ENCODE data around the gene MAMLD1. TPM values are rescaled to one million over a fixed set of nuclear protein-coding genes. Genes with fewer than 3 reads are reported as not detected.

The MAMLD1 gene
- total and polyA plus RNA-seq, 4 donors: 1.9 to 6.7 (median 2.8) TPM

DNA sequence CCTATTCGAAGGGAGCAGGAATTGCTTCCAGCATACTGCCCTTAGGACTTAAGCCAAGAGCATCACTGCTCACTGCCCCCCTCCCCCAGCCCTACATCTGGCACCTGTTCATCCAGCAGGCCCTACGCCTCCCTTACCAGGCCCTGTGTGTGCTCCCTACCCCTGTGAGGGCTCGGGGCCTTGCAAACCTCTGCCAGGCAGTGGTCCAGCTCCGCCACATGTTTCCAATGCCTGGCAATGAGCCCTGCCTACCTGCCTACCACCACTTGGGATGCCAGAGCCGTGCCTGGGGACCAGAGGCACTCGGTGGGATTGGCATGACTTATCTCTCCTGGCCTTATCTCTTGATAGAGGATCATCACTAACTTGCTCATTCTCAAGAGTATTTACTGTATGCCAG, 177.8 kb downstream of the MAMLD1 start:
- DNase-seq: no peak
- H3K27me3 ChIP-seq (ENCODE audit: control insufficient read depth in 3 of 3, insufficient read depth in 3 of 3, low read length in 2 of 3): no peaks in the 10 kb centered on the region
- no peak overlapping the region for H3K4me3 ChIP-seq
- H3K36me3 ChIP-seq (ENCODE audit: control insufficient read depth in 4 of 4, insufficient read depth in 4 of 4, low read length in 4 of 4): no peaks in the 10 kb centered on the region
- TF ChIP-seq, protein P1, sequence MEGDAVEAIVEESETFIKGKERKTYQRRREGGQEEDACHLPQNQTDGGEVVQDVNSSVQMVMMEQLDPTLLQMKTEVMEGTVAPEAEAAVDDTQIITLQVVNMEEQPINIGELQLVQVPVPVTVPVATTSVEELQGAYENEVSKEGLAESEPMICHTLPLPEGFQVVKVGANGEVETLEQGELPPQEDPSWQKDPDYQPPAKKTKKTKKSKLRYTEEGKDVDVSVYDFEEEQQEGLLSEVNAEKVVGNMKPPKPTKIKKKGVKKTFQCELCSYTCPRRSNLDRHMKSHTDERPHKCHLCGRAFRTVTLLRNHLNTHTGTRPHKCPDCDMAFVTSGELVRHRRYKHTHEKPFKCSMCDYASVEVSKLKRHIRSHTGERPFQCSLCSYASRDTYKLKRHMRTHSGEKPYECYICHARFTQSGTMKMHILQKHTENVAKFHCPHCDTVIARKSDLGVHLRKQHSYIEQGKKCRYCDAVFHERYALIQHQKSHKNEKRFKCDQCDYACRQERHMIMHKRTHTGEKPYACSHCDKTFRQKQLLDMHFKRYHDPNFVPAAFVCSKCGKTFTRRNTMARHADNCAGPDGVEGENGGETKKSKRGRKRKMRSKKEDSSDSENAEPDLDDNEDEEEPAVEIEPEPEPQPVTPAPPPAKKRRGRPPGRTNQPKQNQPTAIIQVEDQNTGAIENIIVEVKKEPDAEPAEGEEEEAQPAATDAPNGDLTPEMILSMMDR (IDR thresholded peaks at IDR 0.05; ENCODE audit: control extremely low read depth, extremely low read depth): no peak
- no peaks in the 10 kb centered on the region for H3K4me1 ChIP-seq (ENCODE audit: control insufficient read depth in 5 of 5, insufficient read depth in 5 of 5, low read length in 5 of 5)
- no peak for ATAC-seq (ENCODE audit: insufficient read depth, low FRiP score)
- no peak overlapping the region for H3K9ac ChIP-seq (ENCODE audit: insufficient read depth in 1 of 2, low read length in 2 of 2)
- 69 to 89% methylated on average over 5 to 6 of the region's 6 CpGs for WGBS, 2 donors
- peaks cover 0 to 18% (median 3%) of the 10 kb centered on the region in 4 donors for H3K9me3 ChIP-seq (ENCODE audit: control insufficient read depth in 4 of 4, insufficient read depth in 3 of 4, low read length in 3 of 4)
- H3K27ac ChIP-seq (ENCODE audit: low read depth in 1 of 2, low read length in 1 of 2): no peak overlapping the region

DNA sequence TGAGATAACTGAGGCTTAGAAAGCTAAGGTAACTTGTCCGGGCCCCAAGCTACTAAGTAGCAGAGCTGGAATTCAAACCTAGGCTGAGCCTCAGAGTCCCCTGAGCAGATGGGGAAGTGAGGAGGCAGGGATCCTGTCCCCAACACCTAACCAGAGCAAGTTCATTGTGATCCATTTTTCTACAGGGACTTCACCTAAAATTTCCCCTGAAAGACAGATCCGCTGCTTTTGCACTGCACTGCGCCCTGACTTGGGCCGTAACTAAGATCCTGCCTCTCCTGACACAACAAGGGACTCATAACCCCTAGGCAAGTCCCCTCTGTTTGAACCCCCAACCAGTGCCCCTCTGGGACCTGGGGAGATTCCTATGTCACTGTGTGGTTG, 179.7 kb downstream of the MAMLD1 start:
- Histone ChIP-seq H3K27me3 (ENCODE audit: control insufficient read depth in 3 of 3, insufficient read depth in 3 of 3, low read length in 2 of 3) (no peaks in the 10 kb centered on the region), H3K4me1 (ENCODE audit: control insufficient read depth in 5 of 5, insufficient read depth in 5 of 5, low read length in 5 of 5) (peaks cover 0 to 12% (median 0%) of the 10 kb centered on the region in 5 donors), H3K27ac (ENCODE audit: low read depth in 1 of 2, low read length in 1 of 2) (no peak overlapping the region), H3K36me3 (ENCODE audit: control insufficient read depth in 4 of 4, insufficient read depth in 4 of 4, low read length in 4 of 4) (no peaks in the 10 kb centered on the region), H3K9ac (ENCODE audit: insufficient read depth in 1 of 2, low read length in 2 of 2) (no peak overlapping the region), H3K4me3 (no peak overlapping the region), H3K9me3 (ENCODE audit: control insufficient read depth in 4 of 4, insufficient read depth in 3 of 4, low read length in 3 of 4) (peaks cover 0 to 6% (median 0%) of the 10 kb centered on the region in 4 donors)
- ATAC-seq (ENCODE audit: insufficient read depth, low FRiP score): no peak
- no peak for DNase-seq
- TF ChIP-seq, protein P1 (IDR thresholded peaks at IDR 0.05; ENCODE audit: control extremely low read depth, extremely low read depth): no peak
- WGBS, 2 donors: 94 to 100% methylated on average over 4 of the region's 4 CpGs

GRCh38 chrX:150543230-150544155, 180.4 kb downstream of the MAMLD1 start:
- peaks cover 0 to 13% (median 0%) of the 10 kb centered on the region in 5 donors for H3K4me1 ChIP-seq (ENCODE audit: control insufficient read depth in 5 of 5, insufficient read depth in 5 of 5, low read length in 5 of 5)
- no peak for DNase-seq
- TF ChIP-seq, protein P1 (IDR thresholded peaks at IDR 0.05; ENCODE audit: control extremely low read depth, extremely low read depth): no peak
- 82 to 88% methylated on average over 12 to 13 of the region's 13 CpGs for WGBS, 2 donors
- H3K36me3 ChIP-seq (ENCODE audit: control insufficient read depth in 4 of 4, insufficient read depth in 4 of 4, low read length in 4 of 4): no peaks in the 10 kb centered on the region
- no peak overlapping the region for H3K9ac ChIP-seq (ENCODE audit: insufficient read depth in 1 of 2, low read length in 2 of 2)
- H3K27me3 ChIP-seq (ENCODE audit: control insufficient read depth in 3 of 3, insufficient read depth in 3 of 3, low read length in 2 of 3): no peaks in the 10 kb centered on the region
- H3K27ac ChIP-seq (ENCODE audit: low read depth in 1 of 2, low read length in 1 of 2): no peak overlapping the region
- no peak for ATAC-seq (ENCODE audit: insufficient read depth, low FRiP score)
- no peak overlapping the region for H3K4me3 ChIP-seq
- H3K9me3 ChIP-seq (ENCODE audit: control insufficient read depth in 4 of 4, insufficient read depth in 3 of 4, low read length in 3 of 4): peaks cover 0 to 5% (median 0%) of the 10 kb centered on the region in 4 donors

Measured in lung (tissue), 12 donors.